GM19438 (cell line): ENCODE measurements around the gene IFNA10.
"Not testable (repeated sequence)": the region's sequence is repeated elsewhere in the genome, so short reads cannot be mapped to it uniquely, and the experiment has no call there.

Source experiments
- ATAC-seq: cut with Tn5 transposase; IDR thresholded peaks from one replicate; pipeline ENCODE4 v1.9.1; 2021; ENCODE audit warnings: low read depth; ENCODE audit not compliant: unreplicated experiment

The IFNA10 gene

DNA sequence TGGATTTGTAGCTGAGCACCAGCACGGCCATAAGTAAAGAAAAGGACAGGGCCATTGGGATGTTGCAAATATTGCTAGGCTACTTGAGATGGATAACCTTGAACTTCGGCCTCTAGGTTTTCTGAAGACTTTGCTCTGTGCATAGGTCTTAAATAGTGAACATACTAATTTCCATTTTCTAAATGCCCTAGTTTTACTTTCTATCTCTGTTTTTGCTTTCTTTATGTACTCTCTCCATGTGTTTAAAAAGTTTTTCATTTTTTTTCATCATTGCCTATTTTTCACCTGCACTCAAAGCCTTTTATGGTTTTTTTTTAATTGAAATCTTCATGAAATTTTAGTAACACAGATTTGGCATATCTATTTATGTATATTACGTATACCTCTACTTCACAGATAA lies at the start of gene IFNA10:
Gene IFNA10, minus strand, starts transcription at position 101 of the 400 bp plus-strand sequence. Its CDS starts 46 bp downstream, at position 55.
- not testable (repeated sequence) for ATAC-seq

GRCh38 chr9:21255538-21256212 lies 48.7 kb upstream of the IFNA10 start:
- peak; percentile 52 for ATAC-seq

- peak; percentile 70 for ATAC-seq
These were observed 46.0 kb upstream of the IFNA10 start for GRCh38 chr9:21252721-21253547.

GRCh38 chr9:21251638-21252037 lies 44.7 kb upstream of the IFNA10 start:
- ATAC-seq = no peak

GRCh38 chr9:21251190-21251589 lies 44.2 kb upstream of the IFNA10 start:
- no peak for ATAC-seq

DNA sequence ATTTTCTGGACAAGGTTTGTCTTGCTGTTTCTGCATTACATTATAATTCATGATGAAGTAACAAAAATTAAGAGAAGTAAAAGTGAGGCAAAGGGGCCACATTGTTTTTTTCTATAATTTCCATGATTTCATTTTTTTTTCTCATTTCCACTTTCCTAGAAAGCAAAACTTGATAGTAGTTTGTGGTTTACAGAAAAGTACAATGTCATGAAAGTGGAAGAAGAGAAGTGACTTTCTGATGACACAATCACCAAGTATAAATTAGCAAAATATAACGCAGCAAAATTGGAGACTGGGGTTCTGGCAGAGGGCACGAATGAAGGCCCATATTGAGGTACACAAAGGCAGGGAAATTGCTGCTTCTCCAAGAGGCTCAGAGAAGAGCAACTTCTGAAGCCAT lies 37.9 kb upstream of the IFNA10 start:
- no peak for ATAC-seq

DNA sequence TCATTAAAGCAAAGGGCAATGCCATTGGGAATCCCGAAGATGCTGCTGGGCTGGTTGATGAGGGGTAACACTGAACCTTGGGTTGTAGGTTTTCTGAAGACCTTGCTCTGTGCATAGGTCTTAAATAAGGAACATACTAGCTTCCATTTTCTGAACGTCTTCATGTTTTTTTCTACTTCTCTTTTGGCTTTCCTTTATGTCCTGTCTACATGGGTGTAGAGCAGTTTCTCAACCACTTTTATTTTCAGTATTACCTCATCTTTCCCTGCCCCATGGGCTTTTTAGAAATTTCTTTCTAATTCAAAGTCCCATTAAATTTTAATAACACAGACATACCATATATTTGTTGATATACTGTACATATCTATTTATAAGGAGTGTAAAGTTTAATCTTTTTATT lies 33.0 kb upstream of the IFNA10 start, which contains the start of gene IFNA14:
Gene IFNA14, minus strand, starts transcription at position 95 of the 400 bp plus-strand sequence. Its CDS starts 70 bp downstream, at position 25.
- ATAC-seq = no peak

DNA sequence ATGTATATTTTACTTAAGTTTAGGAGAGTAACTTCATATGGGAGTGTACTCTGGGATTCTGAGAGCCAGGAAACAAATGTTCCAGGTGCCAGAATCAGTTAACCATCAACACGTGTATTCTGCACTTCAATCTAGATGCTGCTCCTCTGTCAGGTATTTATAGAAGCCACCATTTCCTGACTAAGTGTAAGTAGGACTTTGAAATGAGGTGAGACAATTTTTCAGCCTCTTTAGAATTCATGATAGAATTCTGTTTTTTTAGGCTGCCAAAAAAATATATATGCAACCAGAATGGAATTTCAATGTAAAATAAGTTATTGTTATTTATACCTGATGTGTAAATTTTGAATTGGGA lies 29.4 kb upstream of the IFNA10 start:
- peak; percentile 52 for ATAC-seq

GRCh38 chr9:21235468-21236359 lies 28.8 kb upstream of the IFNA10 start:
- peak; percentile 88 for ATAC-seq

GRCh38 chr9:21234153-21234687 lies 27.3 kb upstream of the IFNA10 start:
- no peak for ATAC-seq

- ATAC-seq = no peak
These were observed 26.3 kb upstream of the IFNA10 start for GRCh38 chr9:21233258-21233657.

DNA sequence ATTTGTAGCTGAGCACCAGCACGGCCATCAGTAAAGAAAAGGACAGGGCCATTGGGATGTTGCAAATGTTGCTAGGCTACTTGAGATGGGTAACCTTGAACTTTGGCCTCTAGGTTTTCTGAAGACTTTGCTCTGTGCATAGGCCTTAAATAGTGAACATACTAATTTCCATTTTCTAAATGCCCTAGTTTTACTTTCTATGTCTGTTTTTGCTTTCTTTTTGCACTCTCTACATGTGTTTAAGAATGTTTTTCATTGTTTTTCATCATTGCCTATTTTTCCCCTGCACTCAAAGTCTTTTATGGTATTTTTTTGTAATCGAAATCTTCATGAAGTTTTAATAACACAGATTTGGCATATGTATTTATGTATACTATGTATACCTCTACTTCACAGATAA lies 21.2 kb upstream of the IFNA10 start, which contains the start of gene IFNA17:
Gene IFNA17, minus strand, starts transcription at position 101 of the 400 bp plus-strand sequence. Its CDS starts 49 bp downstream, at position 52.
- no peak for ATAC-seq

DNA sequence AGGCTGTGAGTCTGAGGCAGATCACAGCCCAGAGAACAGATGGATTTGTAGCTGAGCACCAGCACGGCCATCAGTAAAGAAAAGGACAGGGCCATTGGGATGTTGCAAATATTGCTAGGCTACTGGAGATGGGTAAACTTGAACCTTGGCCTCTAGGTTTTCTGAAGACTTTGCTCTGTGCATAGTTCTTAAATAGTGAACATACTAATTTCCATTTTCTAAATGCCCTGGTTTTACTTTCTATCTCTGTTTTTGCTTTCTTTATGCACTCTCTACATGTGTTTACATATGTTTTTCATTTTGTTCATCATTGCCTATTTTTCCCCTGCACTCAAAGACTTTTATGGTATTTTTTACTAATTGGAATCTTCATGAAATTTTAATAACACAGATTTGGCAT lies 10.3 kb upstream of the IFNA10 start, which contains the start of gene IFNA16:
Gene IFNA16, minus strand, starts transcription at position 101 of the 400 bp plus-strand sequence. Its CDS starts 6 bp downstream, at position 95.
- not testable (repeated sequence) for ATAC-seq

- ATAC-seq = peak; percentile 58
These were observed 6.7 kb upstream of the IFNA10 start for GRCh38 chr9:21213411-21214326.

DNA sequence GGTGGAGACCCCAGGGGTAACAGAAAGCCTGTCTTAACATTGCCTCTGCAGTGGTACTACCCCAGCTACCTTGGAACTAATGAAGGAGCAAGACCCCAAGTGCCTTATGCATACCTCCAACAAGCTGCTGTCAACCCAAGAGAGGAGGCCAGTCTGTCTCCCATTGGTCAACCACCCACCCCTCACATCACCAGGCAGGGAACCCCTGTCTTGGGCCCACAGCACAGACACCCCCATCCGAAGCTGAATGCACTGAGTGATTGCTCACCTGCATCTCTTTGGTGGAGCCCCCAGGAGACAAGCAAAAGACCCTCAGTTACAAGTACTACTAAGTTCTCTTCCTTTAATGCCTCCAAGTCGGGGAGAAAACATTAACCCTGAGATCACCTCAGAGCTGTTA lies 5.2 kb upstream of the IFNA10 start:
- ATAC-seq = not testable (repeated sequence)

DNA sequence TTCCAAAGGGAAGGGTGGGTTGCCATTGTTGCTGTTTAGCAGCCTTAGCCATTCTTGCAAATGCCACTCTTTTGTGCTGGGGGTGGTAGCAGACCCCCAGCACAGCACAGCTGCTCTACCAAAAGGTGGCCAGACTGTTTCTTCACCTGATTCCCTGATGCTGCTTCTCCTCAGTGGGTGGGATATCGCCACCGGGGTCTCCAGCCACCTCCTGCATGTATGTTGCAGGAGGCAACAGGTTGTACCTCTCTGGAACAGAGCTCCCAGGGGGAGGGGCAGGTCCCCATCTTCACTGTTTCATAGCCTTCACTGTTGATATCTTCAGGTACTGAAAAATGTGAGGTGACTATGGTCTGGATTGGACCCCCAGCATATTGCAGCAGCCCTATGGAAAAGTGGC lies 3.8 kb upstream of the IFNA10 start:
- not testable (repeated sequence) for ATAC-seq

DNA sequence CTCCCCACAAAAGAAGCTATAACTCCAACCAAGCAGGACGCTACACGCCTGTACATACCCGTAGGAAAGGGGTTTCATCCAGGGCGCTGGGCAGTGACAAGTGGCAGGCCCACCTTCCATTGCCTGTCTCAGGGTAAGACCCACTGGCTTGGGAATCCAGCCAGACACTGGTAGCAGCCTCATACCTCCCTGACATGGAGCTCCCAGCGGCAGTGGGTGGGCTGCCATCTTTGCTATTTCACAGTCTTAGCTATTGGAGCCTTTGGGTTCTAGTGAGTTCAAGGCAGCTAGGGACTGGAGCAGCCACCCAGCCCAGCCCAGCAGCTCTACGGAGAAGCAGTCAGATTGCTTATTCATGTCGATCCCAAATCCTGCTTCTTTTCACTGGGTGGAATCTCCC lies 3.4 kb upstream of the IFNA10 start:
- no peak for ATAC-seq

DNA sequence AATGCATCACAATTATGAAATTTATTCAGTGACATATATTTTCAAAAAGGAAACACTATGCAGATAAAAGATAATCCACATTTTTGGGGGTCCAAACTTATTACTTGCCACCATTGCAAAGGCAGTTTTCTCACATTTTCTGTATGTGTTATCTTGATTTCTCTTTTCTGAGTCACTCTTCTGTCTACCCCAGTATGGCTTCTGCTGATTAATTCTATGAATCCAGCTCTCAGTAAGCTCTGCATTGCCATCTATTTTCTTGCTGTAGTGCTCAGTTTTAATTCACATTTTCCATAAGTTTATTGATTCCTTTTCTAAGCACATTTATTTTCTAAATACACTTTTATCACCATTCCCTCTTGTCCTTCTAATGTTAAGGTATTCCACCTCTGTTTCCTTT lies 1.7 kb downstream of the IFNA10 start:
- no peak for ATAC-seq

GRCh38 chr9:21202105-21202504 lies 4.8 kb downstream of the IFNA10 start, which contains the start of gene IFNA7:
IFNA7 (minus strand) TSS chr9:21202205; CDS start chr9:21202165, 40 bp downstream.
- not testable (repeated sequence) for ATAC-seq
